ENCODE measurements around the gene EXOC2. TPM values are rescaled to one million over a fixed set of nuclear protein-coding genes. Genes with fewer than 3 reads are reported as not detected.

EXOC2 gene
- polyA plus RNA-seq, 1 experiment: 16.0 TPM

GRCh38 chr6:503610-504362, 189.2 kb downstream of the EXOC2 start:
- Histone ChIP-seq H3K4me3 (ENCODE audit: low read depth, low read length) (no peak overlapping the region), H3K27me3 (ENCODE audit: control insufficient read depth, insufficient read depth, low read length) (no peaks in the 10 kb centered on the region), H3K36me3 (ENCODE audit: control insufficient read depth, insufficient read depth, low read length) (peaks cover 1% of the 10 kb centered on the region)
- CTCF ChIA-PET: no interaction called here
- no peak for DNase-seq (ENCODE audit: low read depth)
- TF ChIP-seq CTCF (IDR thresholded peaks at IDR 0.05; ENCODE audit: insufficient read depth, low read depth, low read length): no peak
- POLR2A ChIA-PET: no interaction called here

GRCh38 chr6:502761-503160, 190.2 kb downstream of the EXOC2 start:
- DNase-seq (ENCODE audit: low read depth): no peak
- no peak for TF ChIP-seq CTCF (IDR thresholded peaks at IDR 0.05; ENCODE audit: insufficient read depth, low read depth, low read length)
- no peaks in the 10 kb centered on the region for H3K27me3 ChIP-seq (ENCODE audit: control insufficient read depth, insufficient read depth, low read length)
- ChIA-PET CTCF (interaction anchor here (0.6 to 0.7 kb wide), 3 partner anchors 9 to 578 kb away, joined by 3 to 5 read pairs (median 3); no protein-coding TSS in a partner anchor), POLR2A (interaction anchor here (0.7 kb wide), 1 partner anchor 17 kb away, joined by 3 read pairs; no protein-coding TSS in a partner anchor)
- H3K4me3 ChIP-seq (ENCODE audit: low read depth, low read length): no peak overlapping the region
- H3K36me3 ChIP-seq (ENCODE audit: control insufficient read depth, insufficient read depth, low read length): peaks cover 1% of the 10 kb centered on the region

GRCh38 chr6:501891-502601, 190.9 kb downstream of the EXOC2 start:
- Histone ChIP-seq H3K36me3 (ENCODE audit: control insufficient read depth, insufficient read depth, low read length) (peaks cover 1% of the 10 kb centered on the region), H3K4me3 (ENCODE audit: low read depth, low read length) (no peak overlapping the region), H3K27me3 (ENCODE audit: control insufficient read depth, insufficient read depth, low read length) (no peaks in the 10 kb centered on the region)
- ChIA-PET POLR2A (interaction anchor here (0.7 kb wide), 1 partner anchor 17 kb away, joined by 3 read pairs; no protein-coding TSS in a partner anchor), CTCF (interaction anchor here (0.5 to 0.7 kb wide), 2 partner anchors 13 to 94 kb away, joined by 3 read pairs; no protein-coding TSS in a partner anchor)
- no peak for TF ChIP-seq CTCF (IDR thresholded peaks at IDR 0.05; ENCODE audit: insufficient read depth, low read depth, low read length)
- no peak for DNase-seq (ENCODE audit: low read depth)

GRCh38 chr6:499617-500016, 193.3 kb downstream of the EXOC2 start:
- Histone ChIP-seq H3K36me3 (ENCODE audit: control insufficient read depth, insufficient read depth, low read length) (peaks cover 1% of the 10 kb centered on the region), H3K4me3 (ENCODE audit: low read depth, low read length) (no peak overlapping the region), H3K27me3 (ENCODE audit: control insufficient read depth, insufficient read depth, low read length) (no peaks in the 10 kb centered on the region)
- CTCF ChIA-PET: interaction anchor here (0.8 kb wide), 1 partner anchor 10 kb away, joined by 3 read pairs; no protein-coding TSS in a partner anchor
- TF ChIP-seq CTCF (IDR thresholded peaks at IDR 0.05; ENCODE audit: insufficient read depth, low read depth, low read length): no peak
- POLR2A ChIA-PET: no interaction called here
- DNase-seq (ENCODE audit: low read depth): no peak

GRCh38 chr6:498795-499231, 194.1 kb downstream of the EXOC2 start:
- ChIA-PET CTCF (interaction anchor here (0.8 kb wide), 1 partner anchor 10 kb away, joined by 3 read pairs; no protein-coding TSS in a partner anchor), POLR2A (no interaction called here)
- DNase-seq (ENCODE audit: low read depth): no peak

More at GRCh38 chr6:498795-499231, 194.1 kb downstream of the EXOC2 start:
- TF ChIP-seq CTCF (IDR thresholded peaks at IDR 0.05; ENCODE audit: insufficient read depth, low read depth, low read length): no peak
- Histone ChIP-seq H3K4me3 (ENCODE audit: low read depth, low read length) (no peak overlapping the region), H3K27me3 (ENCODE audit: control insufficient read depth, insufficient read depth, low read length) (no peaks in the 10 kb centered on the region), H3K36me3 (ENCODE audit: control insufficient read depth, insufficient read depth, low read length) (peaks cover 1% of the 10 kb centered on the region)
